ENCODE results near the gene COL11A1. TPM values are rescaled to one million over a fixed set of nuclear protein-coding genes. Genes with fewer than 3 reads are reported as not detected.
A peak's percentile ranks its signal among the peaks of the same experiment; 100 is the strongest.

COL11A1 gene
- polyA plus RNA-seq, 1 of the 3 experiments (the other 2 are of a cell fraction): 0.13 TPM

- TF ChIP-seq CTCF (IDR thresholded peaks at IDR 0.05): no peak
Measured at GRCh38 chr1:103120981-103121380, 12.7 kb upstream of the COL11A1 start (continued).

GRCh38 chr1:103112546-103112945, 4.2 kb upstream of the COL11A1 start:
- H3K27me3 ChIP-seq (ENCODE audit: insufficient read depth): no peaks in the 10 kb centered on the region
- peak overlapping the region; percentile 7; the same call in 1 of the 2 replicates for H3K4me2 ChIP-seq
- no peaks in the 10 kb centered on the region; the same call in 1 of the 2 replicates for H3K9me3 ChIP-seq
- peak overlapping the region in 1 of 2 experiments; percentile 70; a peak in 2 of 4 replicates for H3K27ac ChIP-seq (ENCODE audit: low read depth in 2 of 2, low read length in 1 of 2)
- no peaks in the 10 kb centered on the region for H3K36me3 ChIP-seq (replicated peaks in 1 of 2; ENCODE audit: control insufficient read depth in 1 of 2, insufficient read depth in 2 of 2, low read length in 1 of 2)
- CTCF ChIA-PET: interaction anchor here (1.6 kb wide), 1 partner anchor 349 kb away, joined by 3 read pairs; no protein-coding TSS in a partner anchor
- H3K9me2 ChIP-seq: no peaks in the 10 kb centered on the region
- no peak for TF ChIP-seq MEF2A (IDR thresholded peaks at IDR 0.05; ENCODE audit: borderline replicate concordance, low read depth)
- TF ChIP-seq PBX3 (IDR thresholded peaks at IDR 0.05): no peak
- peak; percentile 39; the same call in 1 of the 2 replicates for TF ChIP-seq NFIC (IDR thresholded peaks at IDR 0.05; ENCODE audit: borderline replicate concordance)
- no peak for DNase-seq
- H3K4me1 ChIP-seq (ENCODE audit: control insufficient read depth in 1 of 2, insufficient read depth in 2 of 2, low read depth in 1 of 2, low read length in 1 of 2): peaks cover 0 to 13% of the 10 kb centered on the region in 2 experiments; a peak in 3 of 4 replicates
- H3K9ac ChIP-seq: no peak overlapping the region
- POLR2A ChIA-PET: no interaction called here
- peaks cover 27% of the 10 kb centered on the region for H3F3A ChIP-seq (replicated peaks; ENCODE audit: insufficient read depth)
- no peaks in the 10 kb centered on the region for H3K79me2 ChIP-seq (ENCODE audit: insufficient read depth)
- H3K4me3 ChIP-seq (ENCODE audit: low read depth in 2 of 2, low read length in 1 of 2): no peak overlapping the region
- H4K20me1 ChIP-seq (ENCODE audit: insufficient read depth): no peaks in the 10 kb centered on the region
- peak overlapping the region; percentile 47; the same call in 1 of the 2 replicates for H2AFZ ChIP-seq (ENCODE audit: low read depth)

GRCh38 chr1:103111926-103112325, 3.6 kb upstream of the COL11A1 start:
- Histone ChIP-seq H3F3A (replicated peaks; ENCODE audit: insufficient read depth) (peaks cover 27% of the 10 kb centered on the region), H3K4me1 (ENCODE audit: control insufficient read depth in 1 of 2, insufficient read depth in 2 of 2, low read depth in 1 of 2, low read length in 1 of 2) (peaks cover 2 to 13% of the 10 kb centered on the region in 2 experiments; a peak in 3 of 4 replicates), H3K36me3 (replicated peaks in 1 of 2; ENCODE audit: control insufficient read depth in 1 of 2, insufficient read depth in 2 of 2, low read length in 1 of 2) (no peaks in the 10 kb centered on the region), H3K4me2 (peak overlapping the region; percentile 7; the same call in 1 of the 2 replicates), H3K27me3 (ENCODE audit: insufficient read depth) (no peaks in the 10 kb centered on the region), H3K9me2 (no peaks in the 10 kb centered on the region), H4K20me1 (ENCODE audit: insufficient read depth) (no peaks in the 10 kb centered on the region), H3K79me2 (ENCODE audit: insufficient read depth) (no peaks in the 10 kb centered on the region), H3K27ac (ENCODE audit: low read depth in 2 of 2, low read length in 1 of 2) (peak overlapping the region in 1 of 2 experiments; percentile 70; a peak in 2 of 4 replicates), H3K9me3 (no peaks in the 10 kb centered on the region; the same call in 1 of the 2 replicates), H3K9ac (no peak overlapping the region), H3K4me3 (ENCODE audit: low read depth in 2 of 2, low read length in 1 of 2) (no peak overlapping the region; a peak in 1 of 4 replicates), H2AFZ (ENCODE audit: low read depth) (peak overlapping the region; percentile 47; the same call in 1 of the 2 replicates)
- TF ChIP-seq FOXM1 (IDR thresholded peaks at IDR 0.05; ENCODE audit: low read depth) (no peak), FOXJ3 (CRISPR knock-in tag; IDR thresholded peaks at IDR 0.05) (no peak), FOSL2 (IDR thresholded peaks at IDR 0.05; ENCODE audit: borderline replicate concordance, low read depth) (peak; percentile 34; the same call in 1 of the 2 replicates), CTCF (IDR thresholded peaks at IDR 0.05) (no peak), NFIC (IDR thresholded peaks at IDR 0.05; ENCODE audit: borderline replicate concordance) (no peak), JUND (IDR thresholded peaks at IDR 0.05) (0 out of 2 replicates have a peak, but pooled peaks have one; percentile 25)
- ChIA-PET CTCF (interaction anchor here (0.7 to 1.6 kb wide), 2 partner anchors 50 to 349 kb away, joined by 3 read pairs; no protein-coding TSS in a partner anchor), POLR2A (no interaction called here)
- no peak for DNase-seq
- 32% methylated on average over 1 of the region's 1 CpG for WGBS (ENCODE audit: low lambda C conversion rate)
